K562 (cell line): ENCODE data around the gene MYO3B. TPM values are rescaled to one million over a fixed set of nuclear protein-coding genes. Genes with fewer than 3 reads are reported as not detected.

ENCODE experiments used
- CEBPG ChIP-seq, 3 experiments: fragments of 200-800 bp in 1 of 3; sonication (Bioruptor generic) in 1 of 3; sonication (generic) in 1 of 3; formaldehyde crosslinking in 1 of 3; IDR thresholded peaks in 2 of 3; conservative IDR thresholded peaks in 1 of 3; 2 replicates each; pipeline versions ENCODE4 v1.6.1 to v1.8.0; 2016 to 2022; ENCODE audit warnings: missing compliant biosample characterization in 2 of 3, missing genetic modification characterization in 2 of 3, mild to moderate bottlenecking in 1 of 3, missing genetic modification reagents in 1 of 3
- PHB2 ChIP-seq: fragments of 450-650 bp; IDR thresholded peaks from 2 replicates; pipeline ENCODE4 v1.6.1; 2017; ENCODE audit warnings: low read depth
- ZNF174 ChIP-seq: fragments of 250-450 bp; sonication (Bioruptor Pico); IDR thresholded peaks from 2 replicates; pipeline ENCODE4 v1.4.0; 2020; ENCODE audit warnings: mild to moderate bottlenecking
- ZNF589 ChIP-seq: fragments of 200-800 bp; sonication (Bioruptor generic); IDR thresholded peaks from 2 replicates; pipeline ENCODE4 v1.6.1; 2016; ENCODE audit warnings: low read depth, missing genetic modification characterization, missing compliant biosample characterization
- polyA plus RNA-seq, 8 experiments: library from polyadenylated mRNA; depleted of rRNA in 4 of 8; stranded (reverse) in 5 of 8; unstranded in 3 of 8; fragments of >200 nt; fragmentation: Nextera tagmentation in 2 of 8; fragmentation: Illumina TruSeq in 1 of 8; extraction: Ambion mirVana in 2 of 8; extraction: Trizol in 1 of 8; gene quantifications; 2 replicates each; pipeline versions ENCODE4 v1.2.1 to v1.2.3, GENCODE V29; 2011 to 2014; ENCODE audit warnings: inconsistent platforms in 1 of 8, missing spikeins in 1 of 8
- total RNA-seq, 7 experiments: library from RNA; depleted of rRNA in 6 of 7; stranded (reverse); fragments of >200 nt in 6 of 7; fragmentation: Illumina TruSeq in 2 of 7; extraction: Trizol in 2 of 7; gene quantifications; 2 replicates each; pipeline versions ENCODE4 v1.2.1 to v1.2.3, GENCODE V29; 2011 to 2021; ENCODE audit warnings: low replicate concordance in 1 of 7
- TF ChIP-seq, protein P1 (sequence below): fragments of 250-450 bp; sonication (Bioruptor Pico); IDR thresholded peaks from 2 replicates; pipeline ENCODE4 v1.4.0; 2020; ENCODE audit warnings: mild to moderate bottlenecking, moderate library complexity
- TF ChIP-seq, protein P2 (sequence below): fragments of 250-450 bp; sonication (Bioruptor Pico); IDR thresholded peaks from 2 replicates; pipeline ENCODE4 v1.5.0; 2021; ENCODE audit warnings: mild to moderate bottlenecking, borderline replicate concordance

The MYO3B gene
- total and polyA plus RNA-seq, 9 of the 15 experiments (the other 6 are each of a cell fraction or from before 2014, with no cell fraction given): 2.7 to 6.5 (median 3.6) TPM

DNA sequence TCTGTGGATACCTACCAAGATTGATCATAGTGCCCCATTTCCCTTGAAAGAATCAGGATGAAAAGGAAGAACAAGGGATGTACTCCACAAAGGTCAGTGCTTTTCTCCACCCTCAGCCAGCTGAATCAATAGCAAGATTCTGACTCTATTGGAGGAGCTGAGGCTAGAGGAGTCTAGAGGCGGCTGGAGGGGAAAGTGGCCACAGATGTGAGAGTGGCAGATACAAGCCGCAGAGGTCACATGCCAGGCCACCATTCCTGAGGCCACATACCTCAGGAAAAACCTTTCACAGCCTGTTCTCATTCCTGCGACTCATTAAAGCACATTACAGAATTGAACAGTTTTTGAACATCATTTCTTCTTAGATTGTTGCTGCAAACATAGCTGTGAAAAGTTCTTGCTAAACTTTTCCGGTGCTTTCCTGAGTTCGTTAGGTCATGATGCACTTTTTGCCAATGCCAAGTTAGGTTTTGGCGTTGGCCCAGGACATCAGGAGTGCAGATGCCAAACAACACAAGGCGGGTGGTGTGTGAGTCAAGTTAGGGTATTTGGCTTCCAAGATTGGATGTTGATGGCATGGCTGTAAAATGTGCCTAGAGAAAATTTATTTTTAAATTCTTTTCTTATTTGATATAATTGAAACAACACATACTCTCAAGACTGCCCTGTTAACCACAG is 376.5 kb downstream of the MYO3B start (continued):
- no peak for TF ChIP-seq CEBPG (CRISPR knock-in tag; IDR thresholded peaks at IDR 0.05)
- TF ChIP-seq CEBPG (tag; conservative IDR thresholded peaks at IDR 0.05 in 1 of 2, IDR thresholded peaks at IDR 0.05 in 1 of 2): no peak
- TF ChIP-seq ZNF174 (CRISPR knock-in tag): no peak
- TF ChIP-seq ZNF589 (CRISPR knock-in tag): no peak
- TF ChIP-seq PHB2: no peak
- TF ChIP-seq, protein P1, sequence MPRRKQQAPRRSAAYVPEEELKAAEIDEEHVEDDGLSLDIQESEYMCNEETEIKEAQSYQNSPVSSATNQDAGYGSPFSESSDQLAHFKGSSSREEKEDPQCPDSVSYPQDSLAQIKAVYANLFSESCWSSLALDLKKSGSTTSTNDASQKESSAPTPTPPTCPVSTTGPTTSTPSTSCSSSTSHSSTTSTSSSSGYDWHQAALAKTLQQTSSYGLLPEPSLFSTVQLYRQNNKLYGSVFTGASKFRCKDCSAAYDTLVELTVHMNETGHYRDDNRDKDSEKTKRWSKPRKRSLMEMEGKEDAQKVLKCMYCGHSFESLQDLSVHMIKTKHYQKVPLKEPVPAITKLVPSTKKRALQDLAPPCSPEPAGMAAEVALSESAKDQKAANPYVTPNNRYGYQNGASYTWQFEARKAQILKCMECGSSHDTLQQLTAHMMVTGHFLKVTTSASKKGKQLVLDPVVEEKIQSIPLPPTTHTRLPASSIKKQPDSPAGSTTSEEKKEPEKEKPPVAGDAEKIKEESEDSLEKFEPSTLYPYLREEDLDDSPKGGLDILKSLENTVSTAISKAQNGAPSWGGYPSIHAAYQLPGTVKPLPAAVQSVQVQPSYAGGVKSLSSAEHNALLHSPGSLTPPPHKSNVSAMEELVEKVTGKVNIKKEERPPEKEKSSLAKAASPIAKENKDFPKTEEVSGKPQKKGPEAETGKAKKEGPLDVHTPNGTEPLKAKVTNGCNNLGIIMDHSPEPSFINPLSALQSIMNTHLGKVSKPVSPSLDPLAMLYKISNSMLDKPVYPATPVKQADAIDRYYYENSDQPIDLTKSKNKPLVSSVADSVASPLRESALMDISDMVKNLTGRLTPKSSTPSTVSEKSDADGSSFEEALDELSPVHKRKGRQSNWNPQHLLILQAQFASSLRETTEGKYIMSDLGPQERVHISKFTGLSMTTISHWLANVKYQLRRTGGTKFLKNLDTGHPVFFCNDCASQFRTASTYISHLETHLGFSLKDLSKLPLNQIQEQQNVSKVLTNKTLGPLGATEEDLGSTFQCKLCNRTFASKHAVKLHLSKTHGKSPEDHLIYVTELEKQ (CRISPR knock-in tag): no peak
- TF ChIP-seq, protein P2, sequence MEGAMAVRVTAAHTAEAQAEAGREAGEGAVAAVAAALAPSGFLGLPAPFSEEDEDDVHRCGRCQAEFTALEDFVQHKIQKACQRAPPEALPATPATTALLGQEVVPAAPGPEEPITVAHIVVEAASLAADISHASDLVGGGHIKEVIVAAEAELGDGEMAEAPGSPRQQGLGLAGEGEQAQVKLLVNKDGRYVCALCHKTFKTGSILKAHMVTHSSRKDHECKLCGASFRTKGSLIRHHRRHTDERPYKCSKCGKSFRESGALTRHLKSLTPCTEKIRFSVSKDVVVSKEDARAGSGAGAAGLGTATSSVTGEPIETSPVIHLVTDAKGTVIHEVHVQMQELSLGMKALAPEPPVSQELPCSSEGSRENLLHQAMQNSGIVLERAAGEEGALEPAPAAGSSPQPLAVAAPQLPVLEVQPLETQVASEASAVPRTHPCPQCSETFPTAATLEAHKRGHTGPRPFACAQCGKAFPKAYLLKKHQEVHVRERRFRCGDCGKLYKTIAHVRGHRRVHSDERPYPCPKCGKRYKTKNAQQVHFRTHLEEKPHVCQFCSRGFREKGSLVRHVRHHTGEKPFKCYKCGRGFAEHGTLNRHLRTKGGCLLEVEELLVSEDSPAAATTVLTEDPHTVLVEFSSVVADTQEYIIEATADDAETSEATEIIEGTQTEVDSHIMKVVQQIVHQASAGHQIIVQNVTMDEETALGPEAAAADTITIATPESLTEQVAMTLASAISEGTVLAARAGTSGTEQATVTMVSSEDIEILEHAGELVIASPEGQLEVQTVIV (CRISPR knock-in tag): no peak
